SKM-1 treated with dmso at 0.1 percent for 144 hours (cell line): ENCODE results near the gene PSME2.
"Not testable (repeated sequence)": the region's sequence is repeated elsewhere in the genome, so short reads cannot be mapped to it uniquely, and the experiment has no call there.

ENCODE experiments used
- DNase-seq: peaks from one replicate; lab custom pipeline; 2025; ENCODE audit not compliant: unreplicated experiment; lab: John Stamatoyannopoulos, UW

The PSME2 gene

GRCh38 chr14:24115422-24116127 lies 30.8 kb downstream of the PSME2 start:
- DNase-seq: no peak

GRCh38 chr14:24114532-24115421 lies 31.6 kb downstream of the PSME2 start, which contains the start of the genes DCAF11 and NRL:
Gene DCAF11, plus strand, starts transcription at chr14:24114777. Its CDS starts 818 bp downstream, at chr14:24115595.
Gene NRL, minus strand, starts transcription at chr14:24114949. Its CDS starts 32,101 bp downstream, at chr14:24082848.
- peak; percentile 97 for DNase-seq

GRCh38 chr14:24113801-24114531 lies 32.4 kb downstream of the PSME2 start:
- DNase-seq: peak; percentile 80

- DNase-seq: no peak
Measured at GRCh38 chr14:24113379-24113800, 33.0 kb downstream of the PSME2 start.

- DNase-seq: no peak
Measured at GRCh38 chr14:24110523-24110922, 35.9 kb downstream of the PSME2 start.

GRCh38 chr14:24110060-24110459 lies 36.4 kb downstream of the PSME2 start:
- no peak for DNase-seq

GRCh38 chr14:24108336-24108874 lies 38.0 kb downstream of the PSME2 start:
- DNase-seq: no peak

- no peak for DNase-seq
Measured at GRCh38 chr14:24106672-24107271, 39.6 kb downstream of the PSME2 start.

GRCh38 chr14:24105609-24106239 lies 40.7 kb downstream of the PSME2 start:
- DNase-seq: not testable (repeated sequence)

- no peak for DNase-seq
Measured at GRCh38 chr14:24103451-24103850, 43.0 kb downstream of the PSME2 start.

- DNase-seq: no peak
Measured at GRCh38 chr14:24102357-24103048, 43.9 kb downstream of the PSME2 start.

- DNase-seq: no peak
Measured at GRCh38 chr14:24100982-24101494, 45.4 kb downstream of the PSME2 start.

GRCh38 chr14:24100197-24100981 lies 46.0 kb downstream of the PSME2 start:
- no peak for DNase-seq

- DNase-seq: no peak
Measured at GRCh38 chr14:24098927-24099813, 47.2 kb downstream of the PSME2 start.

GRCh38 chr14:24098229-24098926 lies 48.0 kb downstream of the PSME2 start:
- no peak for DNase-seq

- DNase-seq: no peak
Measured at GRCh38 chr14:24096545-24097181, 49.7 kb downstream of the PSME2 start.
